GF-D8 (cell line): ENCODE results near the gene SLC29A4.
A peak's percentile ranks its signal among the peaks of the same experiment; 100 is the strongest.
"Not testable (repeated sequence)": the region's sequence is repeated elsewhere in the genome, so short reads cannot be mapped to it uniquely, and the experiment has no call there.

Experiments
- DNase-seq: peaks from one replicate; lab custom pipeline; 2025; lab: John Stamatoyannopoulos, UW

SLC29A4 gene

GRCh38 chr7:5296611-5297226 lies 14.0 kb downstream of the SLC29A4 start:
- DNase-seq: peak; percentile 23

- no peak for DNase-seq
Observed at GRCh38 chr7:5300366-5300765, 17.6 kb downstream of the SLC29A4 start.

- no peak for DNase-seq
Observed at GRCh38 chr7:5302577-5302976, 19.8 kb downstream of the SLC29A4 start.

GRCh38 chr7:5303061-5303460 lies 20.3 kb downstream of the SLC29A4 start:
- DNase-seq: no peak

GRCh38 chr7:5303591-5304505 lies 21.1 kb downstream of the SLC29A4 start:
- no peak for DNase-seq

GRCh38 chr7:5305050-5305449 lies 22.3 kb downstream of the SLC29A4 start:
- not testable (repeated sequence) for DNase-seq

GRCh38 chr7:5307221-5308142 lies 24.7 kb downstream of the SLC29A4 start:
- not testable (repeated sequence) for DNase-seq

- no peak for DNase-seq
Observed at GRCh38 chr7:5309146-5309545, 26.4 kb downstream of the SLC29A4 start.

- DNase-seq: no peak
Observed at GRCh38 chr7:5310822-5311405, 28.2 kb downstream of the SLC29A4 start.

GRCh38 chr7:5312276-5313070 lies 29.7 kb downstream of the SLC29A4 start:
- not testable (repeated sequence) for DNase-seq

GRCh38 chr7:5313076-5313885 lies 30.5 kb downstream of the SLC29A4 start:
- not testable (repeated sequence) for DNase-seq

- no peak for DNase-seq
Observed at GRCh38 chr7:5314864-5315263, 32.1 kb downstream of the SLC29A4 start.

- no peak for DNase-seq
Observed at GRCh38 chr7:5315761-5316160, 33.0 kb downstream of the SLC29A4 start.

- not testable (repeated sequence) for DNase-seq
Observed at GRCh38 chr7:5318613-5319012, 35.9 kb downstream of the SLC29A4 start.

- no peak for DNase-seq
Observed at GRCh38 chr7:5320391-5320790, 37.6 kb downstream of the SLC29A4 start.

- DNase-seq: no peak
Observed at GRCh38 chr7:5320802-5321396, 38.2 kb downstream of the SLC29A4 start.

- DNase-seq: no peak
Observed at GRCh38 chr7:5322621-5323410, 40.1 kb downstream of the SLC29A4 start.

GRCh38 chr7:5323800-5324781 lies 41.3 kb downstream of the SLC29A4 start:
- not testable (repeated sequence) for DNase-seq
